Measurements from ENCODE around the gene PEX5L. TPM values are rescaled to one million over a fixed set of nuclear protein-coding genes. Genes with fewer than 3 reads are reported as not detected.

Gene PEX5L
- total and polyA plus RNA-seq, 3 donors from 2014 or later, result 6.3 to 7.3 (median 6.6) TPM

DNA sequence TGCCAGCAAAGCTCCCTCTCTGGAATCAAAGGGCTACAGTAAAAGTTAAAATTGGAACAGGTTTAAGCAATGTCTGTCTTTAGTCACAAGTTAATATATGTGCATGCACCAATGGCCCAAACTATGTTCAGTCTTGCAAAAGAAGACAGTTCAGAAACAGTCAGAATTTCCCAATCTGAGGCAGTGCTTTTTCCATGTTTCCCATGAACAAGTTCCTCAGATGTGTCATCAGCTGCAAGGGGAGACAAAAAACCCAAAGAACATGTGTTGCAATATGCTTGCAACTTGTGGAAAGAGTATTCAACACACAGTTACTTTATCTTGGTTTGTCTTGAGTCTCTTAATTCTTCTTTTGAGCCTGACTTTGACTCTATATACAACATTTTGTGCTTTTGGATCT is 235.5 kb downstream of the PEX5L start:
- Histone ChIP-seq H3K9me3 (no peaks in the 10 kb centered on the region), H3K27me3 (no peaks in the 10 kb centered on the region), H3K4me1 (no peaks in the 10 kb centered on the region), H3K36me3 (ENCODE audit: low read depth, missing control alignments) (no peaks in the 10 kb centered on the region), H3K4me3 (no peak overlapping the region), H3K27ac (no peak overlapping the region)
- intact Hi-C loops (cut with DNase I; ENCODE audit: low total_unique reads), result no loop called here
- no peak for DNase-seq
- TF ChIP-seq, protein P1, sequence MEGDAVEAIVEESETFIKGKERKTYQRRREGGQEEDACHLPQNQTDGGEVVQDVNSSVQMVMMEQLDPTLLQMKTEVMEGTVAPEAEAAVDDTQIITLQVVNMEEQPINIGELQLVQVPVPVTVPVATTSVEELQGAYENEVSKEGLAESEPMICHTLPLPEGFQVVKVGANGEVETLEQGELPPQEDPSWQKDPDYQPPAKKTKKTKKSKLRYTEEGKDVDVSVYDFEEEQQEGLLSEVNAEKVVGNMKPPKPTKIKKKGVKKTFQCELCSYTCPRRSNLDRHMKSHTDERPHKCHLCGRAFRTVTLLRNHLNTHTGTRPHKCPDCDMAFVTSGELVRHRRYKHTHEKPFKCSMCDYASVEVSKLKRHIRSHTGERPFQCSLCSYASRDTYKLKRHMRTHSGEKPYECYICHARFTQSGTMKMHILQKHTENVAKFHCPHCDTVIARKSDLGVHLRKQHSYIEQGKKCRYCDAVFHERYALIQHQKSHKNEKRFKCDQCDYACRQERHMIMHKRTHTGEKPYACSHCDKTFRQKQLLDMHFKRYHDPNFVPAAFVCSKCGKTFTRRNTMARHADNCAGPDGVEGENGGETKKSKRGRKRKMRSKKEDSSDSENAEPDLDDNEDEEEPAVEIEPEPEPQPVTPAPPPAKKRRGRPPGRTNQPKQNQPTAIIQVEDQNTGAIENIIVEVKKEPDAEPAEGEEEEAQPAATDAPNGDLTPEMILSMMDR (IDR thresholded peaks at IDR 0.05), result no peak
- TF ChIP-seq POLR2A (IDR thresholded peaks at IDR 0.05), result no peak

DNA sequence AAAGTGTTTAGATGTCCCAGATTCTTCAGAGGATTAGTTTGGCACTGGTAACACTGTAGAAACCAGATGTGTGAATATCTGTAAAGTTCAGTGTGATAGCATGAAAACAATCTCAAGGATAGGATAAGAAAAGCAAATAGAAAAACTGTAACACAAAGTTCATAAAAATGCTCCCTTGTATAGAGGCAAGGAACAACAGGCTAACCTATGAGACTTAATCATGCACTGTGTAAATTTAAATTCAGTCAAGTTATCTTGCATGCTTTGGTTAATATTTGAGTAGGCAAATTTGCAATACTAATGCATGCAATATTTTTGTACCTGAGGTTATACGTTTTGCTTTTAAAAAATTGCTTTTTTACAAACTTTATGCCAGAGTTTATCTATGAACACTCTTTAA is 239.5 kb downstream of the PEX5L start:
- DNase-seq, result no peak
- 53 to 56% methylated on average over 1 of the region's 1 CpG for WGBS, 2 donors
- Histone ChIP-seq H3K27ac (no peak overlapping the region), H3K9me3 (no peaks in the 10 kb centered on the region), H3K27me3 (no peaks in the 10 kb centered on the region), H3K4me3 (no peak overlapping the region), H3K36me3 (ENCODE audit: low read depth, missing control alignments) (no peaks in the 10 kb centered on the region), H3K4me1 (no peaks in the 10 kb centered on the region)
- intact Hi-C loops (cut with DNase I; ENCODE audit: low total_unique reads), result no loop called here
- TF ChIP-seq, protein P1 (IDR thresholded peaks at IDR 0.05), result no peak
- no peak for TF ChIP-seq POLR2A (IDR thresholded peaks at IDR 0.05)

DNA sequence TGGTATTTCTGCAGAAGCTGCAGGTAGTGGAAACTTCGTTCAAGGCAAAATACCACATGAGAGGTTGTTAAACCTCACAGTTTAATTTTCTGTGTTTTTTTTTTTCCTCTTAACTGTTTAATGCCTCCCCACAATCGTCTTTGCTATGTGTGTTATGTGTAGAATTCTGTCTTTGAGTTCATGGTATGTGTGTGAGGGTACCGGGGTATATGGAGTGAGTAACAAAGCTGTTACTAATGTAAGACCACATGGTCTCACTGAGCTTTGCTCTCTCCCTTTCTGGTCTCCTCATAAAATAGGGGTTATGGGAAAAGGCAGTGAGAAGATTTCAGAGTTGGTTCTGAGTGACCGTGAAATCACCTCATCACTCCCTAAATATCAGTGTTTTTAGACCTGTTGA is 240.3 kb downstream of the PEX5L start:
- H3K27ac ChIP-seq, result no peak overlapping the region
- no peaks in the 10 kb centered on the region for H3K36me3 ChIP-seq (ENCODE audit: low read depth, missing control alignments)
- no peaks in the 10 kb centered on the region for H3K4me1 ChIP-seq
- 83 to 86% methylated on average over 4 of the region's 4 CpGs for WGBS, 2 donors
- intact Hi-C loops (cut with DNase I; ENCODE audit: low total_unique reads), result no loop called here
- no peaks in the 10 kb centered on the region for H3K27me3 ChIP-seq
- H3K9me3 ChIP-seq, result no peaks in the 10 kb centered on the region
- DNase-seq, result no peak
- TF ChIP-seq, protein P1 (IDR thresholded peaks at IDR 0.05), result no peak
- no peak for TF ChIP-seq POLR2A (IDR thresholded peaks at IDR 0.05)
- H3K4me3 ChIP-seq, result no peak overlapping the region

DNA sequence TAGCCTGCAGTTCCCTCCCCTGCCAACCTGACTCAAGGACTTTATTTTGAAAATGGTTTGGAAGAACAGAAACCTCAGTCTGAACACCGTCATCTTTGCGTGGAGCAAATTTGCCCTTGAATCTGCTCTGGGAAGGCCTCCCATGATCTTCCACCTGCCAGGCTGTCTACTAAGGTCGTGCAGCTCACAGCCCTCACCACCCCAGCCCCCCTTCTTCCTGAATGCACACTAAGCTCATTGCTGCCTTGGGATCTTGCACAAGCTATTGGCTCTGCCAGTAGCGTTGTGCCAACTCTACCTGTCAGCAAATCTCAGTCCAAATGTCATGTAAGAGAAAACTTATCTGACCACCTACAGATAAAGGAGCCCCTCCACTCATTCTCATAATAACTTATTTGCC is 242.4 kb downstream of the PEX5L start:
- intact Hi-C loops (cut with DNase I; ENCODE audit: low total_unique reads), result no loop called here
- no peaks in the 10 kb centered on the region for H3K9me3 ChIP-seq
- H3K27ac ChIP-seq, result no peak overlapping the region
- TF ChIP-seq POLR2A (IDR thresholded peaks at IDR 0.05), result no peak
- TF ChIP-seq, protein P1 (IDR thresholded peaks at IDR 0.05), result no peak
- no peak overlapping the region for H3K4me3 ChIP-seq
- H3K4me1 ChIP-seq, result no peaks in the 10 kb centered on the region
- DNase-seq, result no peak
- WGBS, 2 donors, result 47 to 53% methylated on average over 4 of the region's 4 CpGs
- H3K27me3 ChIP-seq, result no peaks in the 10 kb centered on the region
- H3K36me3 ChIP-seq (ENCODE audit: low read depth, missing control alignments), result no peaks in the 10 kb centered on the region

DNA sequence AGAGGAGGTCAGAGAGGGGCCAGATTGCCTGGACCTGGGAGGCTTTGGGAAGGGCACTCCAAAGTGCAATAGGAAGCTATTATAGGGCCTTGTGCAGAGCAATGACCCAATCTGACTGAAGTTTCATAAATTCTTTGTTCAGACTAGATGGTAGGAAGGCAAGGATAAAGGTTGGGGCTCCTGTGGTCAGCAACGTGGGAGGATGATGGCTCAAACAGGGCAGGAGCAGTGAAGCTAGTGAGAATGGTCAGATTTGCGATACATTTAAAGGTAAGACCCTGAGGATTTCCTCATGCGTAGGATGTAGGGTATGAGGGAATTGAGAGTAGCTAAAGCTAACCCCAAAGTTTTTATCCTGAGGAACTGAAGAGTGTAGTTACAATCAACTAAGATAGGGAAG is 244.9 kb downstream of the PEX5L start:
- WGBS, 2 donors, result 74 to 84% methylated on average over 3 of the region's 3 CpGs
- no peak overlapping the region for H3K27ac ChIP-seq
- H3K4me3 ChIP-seq, result no peak overlapping the region
- TF ChIP-seq, protein P1 (IDR thresholded peaks at IDR 0.05), result no peak
- TF ChIP-seq POLR2A (IDR thresholded peaks at IDR 0.05), result no peak
- no peak for DNase-seq
- H3K9me3 ChIP-seq, result no peaks in the 10 kb centered on the region
- intact Hi-C loops (cut with DNase I; ENCODE audit: low total_unique reads), result no loop called here
- no peaks in the 10 kb centered on the region for H3K27me3 ChIP-seq
- H3K36me3 ChIP-seq (ENCODE audit: low read depth, missing control alignments), result no peaks in the 10 kb centered on the region
- H3K4me1 ChIP-seq, result no peaks in the 10 kb centered on the region
